GM23248 (cell line): Measurements from ENCODE around the gene QDPR.

Experiments used
- EZH2 ChIP-seq: fragments of 200-600 bp; sonication (generic); IDR thresholded peaks from 2 replicates; pipeline ENCODE4 v1.6.1; 2018; ENCODE audit warnings: antibody characterized with exemption, mild to moderate bottlenecking; ENCODE audit not compliant: insufficient read depth, poor library complexity, severe bottlenecking
- EZH2phosphoT487 ChIP-seq: fragments of 200-600 bp; sonication (generic); IDR thresholded peaks from 2 replicates; pipeline ENCODE4 v1.6.1; 2018; ENCODE audit warnings: antibody characterized with exemption, moderate library complexity, mild to moderate bottlenecking, low read depth; ENCODE audit not compliant: insufficient read depth

GRCh38 chr4:17523662-17524061, 11.8 kb upstream of the QDPR start:
- TF ChIP-seq EZH2phosphoT487 (no peak), EZH2 (no peak)
